Measurements from ENCODE around the gene STAT3.

STAT3 gene

GRCh38 chr17:42348104-42348503 lies 40.1 kb downstream of the STAT3 start:
- no peak overlapping the region for H3K4me3 ChIP-seq (replicated peaks; ENCODE audit: insufficient read depth, low read length)
- H3K27me3 ChIP-seq (ENCODE audit: insufficient read depth, poor library complexity, severe bottlenecking) = no peaks in the 10 kb centered on the region
- DNase-seq (ENCODE audit: low read depth in 1 of 2, low spot score in 1 of 2) = no peak
- no peak for TF ChIP-seq SPI1 (IDR thresholded peaks at IDR 0.05; ENCODE audit: borderline replicate concordance, low read depth)
- no peak for TF ChIP-seq POLR2AphosphoS5 (IDR thresholded peaks at IDR 0.05; ENCODE audit: low read depth)
- TF ChIP-seq GABPA (IDR thresholded peaks at IDR 0.05; ENCODE audit: low read depth) = no peak
- TF ChIP-seq, protein P1, sequence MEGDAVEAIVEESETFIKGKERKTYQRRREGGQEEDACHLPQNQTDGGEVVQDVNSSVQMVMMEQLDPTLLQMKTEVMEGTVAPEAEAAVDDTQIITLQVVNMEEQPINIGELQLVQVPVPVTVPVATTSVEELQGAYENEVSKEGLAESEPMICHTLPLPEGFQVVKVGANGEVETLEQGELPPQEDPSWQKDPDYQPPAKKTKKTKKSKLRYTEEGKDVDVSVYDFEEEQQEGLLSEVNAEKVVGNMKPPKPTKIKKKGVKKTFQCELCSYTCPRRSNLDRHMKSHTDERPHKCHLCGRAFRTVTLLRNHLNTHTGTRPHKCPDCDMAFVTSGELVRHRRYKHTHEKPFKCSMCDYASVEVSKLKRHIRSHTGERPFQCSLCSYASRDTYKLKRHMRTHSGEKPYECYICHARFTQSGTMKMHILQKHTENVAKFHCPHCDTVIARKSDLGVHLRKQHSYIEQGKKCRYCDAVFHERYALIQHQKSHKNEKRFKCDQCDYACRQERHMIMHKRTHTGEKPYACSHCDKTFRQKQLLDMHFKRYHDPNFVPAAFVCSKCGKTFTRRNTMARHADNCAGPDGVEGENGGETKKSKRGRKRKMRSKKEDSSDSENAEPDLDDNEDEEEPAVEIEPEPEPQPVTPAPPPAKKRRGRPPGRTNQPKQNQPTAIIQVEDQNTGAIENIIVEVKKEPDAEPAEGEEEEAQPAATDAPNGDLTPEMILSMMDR (IDR thresholded peaks at IDR 0.05; ENCODE audit: insufficient read depth, low read length) = no peak
- TF ChIP-seq, protein P2, sequence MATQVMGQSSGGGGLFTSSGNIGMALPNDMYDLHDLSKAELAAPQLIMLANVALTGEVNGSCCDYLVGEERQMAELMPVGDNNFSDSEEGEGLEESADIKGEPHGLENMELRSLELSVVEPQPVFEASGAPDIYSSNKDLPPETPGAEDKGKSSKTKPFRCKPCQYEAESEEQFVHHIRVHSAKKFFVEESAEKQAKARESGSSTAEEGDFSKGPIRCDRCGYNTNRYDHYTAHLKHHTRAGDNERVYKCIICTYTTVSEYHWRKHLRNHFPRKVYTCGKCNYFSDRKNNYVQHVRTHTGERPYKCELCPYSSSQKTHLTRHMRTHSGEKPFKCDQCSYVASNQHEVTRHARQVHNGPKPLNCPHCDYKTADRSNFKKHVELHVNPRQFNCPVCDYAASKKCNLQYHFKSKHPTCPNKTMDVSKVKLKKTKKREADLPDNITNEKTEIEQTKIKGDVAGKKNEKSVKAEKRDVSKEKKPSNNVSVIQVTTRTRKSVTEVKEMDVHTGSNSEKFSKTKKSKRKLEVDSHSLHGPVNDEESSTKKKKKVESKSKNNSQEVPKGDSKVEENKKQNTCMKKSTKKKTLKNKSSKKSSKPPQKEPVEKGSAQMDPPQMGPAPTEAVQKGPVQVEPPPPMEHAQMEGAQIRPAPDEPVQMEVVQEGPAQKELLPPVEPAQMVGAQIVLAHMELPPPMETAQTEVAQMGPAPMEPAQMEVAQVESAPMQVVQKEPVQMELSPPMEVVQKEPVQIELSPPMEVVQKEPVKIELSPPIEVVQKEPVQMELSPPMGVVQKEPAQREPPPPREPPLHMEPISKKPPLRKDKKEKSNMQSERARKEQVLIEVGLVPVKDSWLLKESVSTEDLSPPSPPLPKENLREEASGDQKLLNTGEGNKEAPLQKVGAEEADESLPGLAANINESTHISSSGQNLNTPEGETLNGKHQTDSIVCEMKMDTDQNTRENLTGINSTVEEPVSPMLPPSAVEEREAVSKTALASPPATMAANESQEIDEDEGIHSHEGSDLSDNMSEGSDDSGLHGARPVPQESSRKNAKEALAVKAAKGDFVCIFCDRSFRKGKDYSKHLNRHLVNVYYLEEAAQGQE (IDR thresholded peaks at IDR 0.05; ENCODE audit: insufficient replicate concordance, low read depth) = no peak
- H3K27ac ChIP-seq (replicated peaks) = no peak overlapping the region

GRCh38 chr17:42347606-42348005 lies 40.6 kb downstream of the STAT3 start:
- TF ChIP-seq, protein P1 (IDR thresholded peaks at IDR 0.05; ENCODE audit: insufficient read depth, low read length) = no peak
- TF ChIP-seq POLR2AphosphoS5 (IDR thresholded peaks at IDR 0.05; ENCODE audit: low read depth) = no peak
- TF ChIP-seq, protein P2 (IDR thresholded peaks at IDR 0.05; ENCODE audit: insufficient replicate concordance, low read depth) = no peak
- no peak for TF ChIP-seq GABPA (IDR thresholded peaks at IDR 0.05; ENCODE audit: low read depth)
- no peak for TF ChIP-seq SPI1 (IDR thresholded peaks at IDR 0.05; ENCODE audit: borderline replicate concordance, low read depth)
- Histone ChIP-seq H3K27ac (replicated peaks) (no peak overlapping the region), H3K27me3 (ENCODE audit: insufficient read depth, poor library complexity, severe bottlenecking) (no peaks in the 10 kb centered on the region), H3K4me3 (replicated peaks; ENCODE audit: insufficient read depth, low read length) (no peak overlapping the region)
- no peak for DNase-seq (ENCODE audit: low read depth in 1 of 2, low spot score in 1 of 2)

DNA sequence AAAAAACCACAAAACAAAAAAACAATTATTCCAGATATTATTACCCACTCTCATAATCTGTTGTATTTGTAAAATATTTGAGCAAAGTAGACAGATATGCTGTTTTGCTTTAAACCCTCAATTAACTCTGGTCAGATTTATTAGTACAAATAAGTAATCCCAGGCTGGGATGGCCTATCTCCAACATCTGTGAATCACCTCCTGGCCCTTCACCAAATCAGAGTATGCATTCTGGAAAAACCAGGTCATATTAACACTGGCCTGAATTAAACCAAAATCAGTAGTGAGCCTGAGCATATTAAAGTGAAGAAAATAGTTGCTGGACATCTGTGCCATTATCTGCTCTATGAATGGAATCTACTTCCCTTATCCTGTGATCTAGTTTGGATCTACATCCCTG lies 41.0 kb downstream of the STAT3 start:
- no peak for DNase-seq (ENCODE audit: low read depth in 1 of 2, low spot score in 1 of 2)
- no peak for TF ChIP-seq GABPA (IDR thresholded peaks at IDR 0.05; ENCODE audit: low read depth)
- TF ChIP-seq, protein P2 (IDR thresholded peaks at IDR 0.05; ENCODE audit: insufficient replicate concordance, low read depth) = no peak
- TF ChIP-seq POLR2AphosphoS5 (IDR thresholded peaks at IDR 0.05; ENCODE audit: low read depth) = no peak
- TF ChIP-seq, protein P1 (IDR thresholded peaks at IDR 0.05; ENCODE audit: insufficient read depth, low read length) = no peak
- TF ChIP-seq SPI1 (IDR thresholded peaks at IDR 0.05; ENCODE audit: borderline replicate concordance, low read depth) = no peak
- Histone ChIP-seq H3K4me3 (replicated peaks; ENCODE audit: insufficient read depth, low read length) (no peak overlapping the region), H3K27ac (replicated peaks) (no peak overlapping the region), H3K27me3 (ENCODE audit: insufficient read depth, poor library complexity, severe bottlenecking) (no peaks in the 10 kb centered on the region)
